Caki2 (cell line): ENCODE results near the gene CBFA2T2. TPM values are rescaled to one million over a fixed set of nuclear protein-coding genes. Genes with fewer than 3 reads are reported as not detected.
"Not testable (repeated sequence)": the region's sequence is repeated elsewhere in the genome, so short reads cannot be mapped to it uniquely, and the experiment has no call there.

ENCODE experiments used
- DNase-seq: peaks from one replicate; pipeline ENCODE4 v3.0.0-alpha.2; 2015; ENCODE audit warnings: low read depth
- in situ Hi-C: cut with HindIII; loops from 2 replicates; pipeline ENCODE4 v1.10.0; 2016; ENCODE audit warnings: low sequenced_read_pairs, low pct_unique_long_range_greater_than_20kb, mixed read lengths
- total RNA-seq: library from RNA; depleted of rRNA; stranded (reverse); fragments of >200 nt; shearing (Covaris generic); gene quantifications from 2 replicates; pipeline ENCODE4 v1.2.3, GENCODE V29; 2014; ENCODE audit warnings: low replicate concordance

CBFA2T2 gene
- total RNA-seq, 1 experiment from 2014 or later = 56.1 TPM

DNA sequence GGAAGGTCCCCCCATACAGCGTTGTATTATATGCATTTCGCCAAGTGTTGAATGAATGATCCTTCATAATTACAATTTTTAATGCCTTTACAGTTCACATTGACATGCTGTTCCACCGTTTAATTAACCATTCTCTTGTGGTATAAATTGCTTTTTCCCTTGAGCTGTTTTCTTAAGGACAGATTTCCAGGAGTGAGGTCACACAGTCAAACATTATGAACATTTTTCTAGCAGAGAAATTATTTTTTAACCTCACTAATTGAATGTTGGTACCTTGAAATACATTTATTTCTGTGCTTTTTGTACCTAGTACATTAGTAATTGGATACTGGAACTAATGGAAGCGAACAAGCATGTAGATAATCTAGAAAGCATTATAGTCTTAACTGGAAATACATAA is 95.5 kb downstream of the CBFA2T2 start:
- in situ Hi-C loops = no loop called here

DNA sequence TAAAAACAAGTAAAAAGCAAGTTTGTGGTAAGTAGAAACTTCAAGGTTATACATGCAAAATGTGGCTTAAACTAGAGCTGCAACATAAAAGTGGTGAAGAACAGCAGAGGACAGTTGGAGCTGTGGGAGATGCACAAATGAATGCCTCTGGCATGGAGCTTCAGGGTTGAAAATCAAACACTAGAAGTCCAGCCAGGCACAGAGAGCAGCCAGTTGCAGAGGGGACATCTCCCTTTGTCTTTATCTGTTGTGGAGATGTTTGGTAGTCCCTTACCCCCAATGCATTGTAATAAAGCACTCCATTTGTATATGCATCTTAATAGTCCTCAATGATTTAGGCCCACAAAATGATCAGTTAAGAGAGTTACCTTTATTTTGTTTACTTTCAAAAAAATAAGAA is 99.2 kb downstream of the CBFA2T2 start:
- in situ Hi-C loops = no loop called here
- DNase-seq = no peak

More for the DNA sequence above, 95.5 kb downstream of the CBFA2T2 start:
- DNase-seq = no peak

DNA sequence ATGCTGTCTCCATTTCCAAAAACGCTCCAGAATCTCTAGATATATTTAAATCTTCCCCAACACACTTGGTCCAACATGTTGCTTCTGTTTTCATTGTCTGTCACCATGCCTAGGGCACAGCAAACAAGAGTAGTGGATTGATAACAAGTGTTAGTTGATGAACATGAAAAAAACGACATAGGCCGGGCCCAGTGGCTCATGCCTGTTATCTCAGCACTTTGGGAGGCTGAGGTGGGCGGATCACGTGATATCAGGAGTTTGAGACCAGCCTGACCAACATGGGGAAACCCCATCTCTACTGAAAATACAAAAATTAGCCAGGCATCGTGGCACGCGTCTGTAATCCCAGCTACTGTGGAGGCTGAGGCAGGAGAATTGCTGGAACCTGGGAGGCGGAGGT is 102.0 kb downstream of the CBFA2T2 start:
- in situ Hi-C loops, DNase-seq: not testable (repeated sequence)

DNA sequence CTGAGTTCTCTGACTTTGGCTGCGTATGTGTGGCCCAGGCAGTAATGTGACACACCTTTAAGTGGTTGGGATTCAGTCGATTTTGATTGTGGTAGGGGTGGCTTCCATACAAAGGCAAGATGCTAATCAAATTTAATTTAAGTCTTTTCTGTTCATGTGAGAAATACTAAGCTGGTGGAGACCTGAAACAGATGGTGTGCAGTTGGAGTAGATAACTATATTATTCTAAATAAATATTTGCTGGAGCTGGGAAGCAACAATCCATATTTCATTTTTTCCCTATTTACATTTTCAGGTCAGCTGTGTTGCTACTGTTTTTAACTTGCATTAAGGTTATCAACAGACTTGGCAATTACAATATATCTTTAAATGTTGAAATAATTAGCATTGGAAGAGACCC is 104.8 kb downstream of the CBFA2T2 start:
- in situ Hi-C loops = no loop called here
- DNase-seq = no peak

DNA sequence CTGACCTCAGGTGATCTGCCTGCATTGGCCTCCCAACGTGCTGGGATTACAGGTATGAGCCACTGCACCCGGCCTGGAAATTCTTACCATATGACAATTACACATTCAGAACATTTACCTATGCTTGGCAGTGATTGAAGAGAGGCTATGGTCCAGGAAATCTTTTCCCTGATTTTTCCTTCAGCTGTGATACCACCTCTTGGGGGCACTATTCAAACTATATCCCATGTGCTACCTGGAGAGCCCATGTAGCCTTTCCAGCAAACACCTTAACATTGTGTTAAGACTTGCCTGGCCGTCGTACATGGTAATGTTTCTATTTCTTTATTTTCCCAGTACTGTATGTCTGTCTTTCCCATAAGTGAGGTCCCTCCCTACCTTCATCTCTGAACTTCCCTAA is 110.5 kb downstream of the CBFA2T2 start:
- no peak for DNase-seq
- in situ Hi-C loops = no loop called here

DNA sequence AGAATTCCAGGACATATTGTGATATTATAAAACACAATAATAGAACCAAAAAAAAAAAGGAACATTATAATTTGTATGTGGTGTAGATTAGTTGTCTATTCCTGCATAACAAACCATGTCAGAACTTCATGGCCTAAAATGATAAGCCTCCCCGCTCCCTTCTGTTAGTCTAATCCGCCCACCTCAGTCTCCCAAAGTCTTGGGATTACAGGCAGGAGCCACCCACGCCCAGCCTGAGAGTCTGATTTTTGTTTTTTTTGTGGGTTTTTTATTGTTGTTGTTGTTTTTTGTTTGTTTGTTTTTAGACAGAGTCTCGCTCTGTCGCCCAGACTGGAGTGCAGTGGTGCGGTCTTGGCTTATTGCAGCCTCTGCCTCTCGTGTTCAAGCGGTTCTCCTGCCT is 111.1 kb downstream of the CBFA2T2 start:
- no peak for DNase-seq
- in situ Hi-C loops = no loop called here

DNA sequence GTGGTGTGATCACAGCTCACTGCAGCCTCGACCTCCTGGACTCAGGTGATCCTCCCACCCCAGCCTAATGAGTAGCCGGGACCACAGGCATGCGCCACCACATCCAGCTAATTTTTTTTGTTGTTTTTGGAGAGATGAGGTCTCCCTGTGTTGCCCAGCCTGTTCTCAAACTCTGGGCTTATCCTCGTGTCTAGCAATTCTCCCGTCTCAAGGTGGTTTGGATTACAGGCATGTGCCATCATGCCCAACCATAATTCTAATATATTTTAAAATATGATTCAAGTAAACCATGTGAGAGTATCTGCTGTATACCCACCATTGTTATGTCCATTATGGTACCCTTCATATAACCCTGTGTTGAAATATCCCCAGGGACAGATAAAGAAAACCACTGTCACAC is 112.0 kb downstream of the CBFA2T2 start:
- in situ Hi-C loops = no loop called here
- DNase-seq = no peak

DNA sequence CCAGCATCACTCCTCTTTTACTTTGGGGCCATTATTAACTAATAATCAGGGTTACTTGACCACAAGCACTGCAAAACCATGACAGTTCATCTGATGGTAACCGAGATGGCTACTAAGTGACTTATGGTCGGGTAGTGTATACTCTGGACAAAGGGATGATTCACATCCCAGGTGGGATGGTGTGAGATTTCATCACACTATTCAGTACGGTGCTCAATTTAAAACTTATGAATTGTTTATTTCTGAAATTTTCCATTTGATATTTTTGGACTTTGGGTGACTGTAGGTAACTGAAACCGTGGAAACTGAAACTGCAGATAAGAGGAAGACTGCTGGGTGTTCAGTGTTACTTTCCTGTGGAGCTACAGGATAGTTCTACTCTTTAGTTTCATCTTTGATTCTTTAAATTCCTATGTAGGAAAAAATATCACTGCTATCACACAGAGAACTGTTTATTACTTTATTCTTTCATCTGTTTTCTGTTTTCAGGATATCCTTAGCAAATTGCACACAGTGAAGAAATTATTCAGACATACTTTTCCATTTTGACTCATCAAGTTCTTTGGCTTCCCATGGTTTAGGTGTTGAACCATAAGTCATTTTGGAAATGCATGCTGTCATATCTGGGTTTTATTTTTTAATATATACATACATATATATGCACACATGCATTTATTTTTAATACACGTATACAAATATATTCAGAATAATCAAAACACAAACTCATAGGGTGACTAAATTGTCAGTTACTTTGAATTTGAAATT is 113.1 kb downstream of the CBFA2T2 start:
- in situ Hi-C loops = no loop called here
- no peak for DNase-seq

DNA sequence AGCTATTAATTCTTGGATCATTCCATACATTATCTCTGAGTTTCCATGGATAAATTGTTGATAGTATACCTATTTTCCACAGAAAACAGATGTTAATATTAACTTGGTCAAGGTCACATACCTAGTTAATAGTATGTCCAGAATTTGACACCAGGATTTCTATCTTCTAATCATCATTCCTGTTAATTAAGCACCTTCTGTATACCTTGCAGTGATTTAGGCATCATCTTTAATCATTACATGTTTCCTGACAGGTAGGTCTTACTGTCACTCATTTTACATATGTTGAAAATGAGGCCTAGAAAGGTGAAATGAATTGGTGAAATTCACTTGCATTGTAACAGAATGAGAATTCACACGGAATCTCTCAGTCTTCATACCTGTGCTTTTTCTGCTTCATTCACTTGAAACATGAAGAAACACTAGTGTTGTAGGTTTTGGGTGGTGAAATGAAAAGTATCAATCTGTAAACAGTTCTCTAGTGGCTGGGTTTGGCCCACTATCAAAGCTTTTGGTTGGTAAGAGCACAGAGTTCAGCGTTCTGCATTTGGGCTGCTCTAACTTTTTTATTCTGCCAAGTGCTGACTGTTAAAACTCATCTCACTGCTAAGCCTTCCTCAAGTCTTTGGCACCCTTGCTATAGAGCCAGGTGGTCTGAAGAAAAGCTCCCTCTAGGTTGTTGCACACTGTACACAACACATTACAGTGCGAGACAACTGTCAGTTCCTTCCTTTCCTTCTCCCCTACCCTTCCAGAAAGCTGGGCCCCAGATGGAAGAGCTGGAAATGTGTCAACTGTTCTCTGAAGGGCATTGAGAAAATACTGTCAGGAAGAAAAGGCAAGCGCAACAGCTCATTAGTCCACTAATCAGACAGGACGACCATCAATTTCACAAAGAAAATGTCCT is 114.4 kb downstream of the CBFA2T2 start:
- in situ Hi-C loops = no loop called here

DNA sequence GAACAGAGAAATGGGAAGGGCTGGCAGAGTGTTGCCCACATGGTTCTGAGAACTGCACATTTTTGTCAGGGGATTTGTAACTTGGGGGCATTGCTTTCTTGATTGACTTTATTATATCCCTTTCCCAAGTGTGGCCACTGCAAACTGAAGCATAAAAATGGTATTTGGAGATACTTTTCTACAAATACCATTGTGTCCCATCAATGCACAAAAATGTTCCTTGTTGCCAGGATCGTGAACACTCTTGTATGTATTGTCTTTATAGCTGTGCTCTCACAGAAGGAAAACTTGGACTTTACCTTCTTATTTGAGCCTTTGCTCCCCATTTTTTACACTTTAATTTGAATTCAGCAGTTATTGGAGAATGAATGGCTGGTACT is 115.1 kb downstream of the CBFA2T2 start:
- in situ Hi-C loops = no loop called here

More for the DNA sequence above, 114.4 kb downstream of the CBFA2T2 start:
- no peak for DNase-seq

DNA sequence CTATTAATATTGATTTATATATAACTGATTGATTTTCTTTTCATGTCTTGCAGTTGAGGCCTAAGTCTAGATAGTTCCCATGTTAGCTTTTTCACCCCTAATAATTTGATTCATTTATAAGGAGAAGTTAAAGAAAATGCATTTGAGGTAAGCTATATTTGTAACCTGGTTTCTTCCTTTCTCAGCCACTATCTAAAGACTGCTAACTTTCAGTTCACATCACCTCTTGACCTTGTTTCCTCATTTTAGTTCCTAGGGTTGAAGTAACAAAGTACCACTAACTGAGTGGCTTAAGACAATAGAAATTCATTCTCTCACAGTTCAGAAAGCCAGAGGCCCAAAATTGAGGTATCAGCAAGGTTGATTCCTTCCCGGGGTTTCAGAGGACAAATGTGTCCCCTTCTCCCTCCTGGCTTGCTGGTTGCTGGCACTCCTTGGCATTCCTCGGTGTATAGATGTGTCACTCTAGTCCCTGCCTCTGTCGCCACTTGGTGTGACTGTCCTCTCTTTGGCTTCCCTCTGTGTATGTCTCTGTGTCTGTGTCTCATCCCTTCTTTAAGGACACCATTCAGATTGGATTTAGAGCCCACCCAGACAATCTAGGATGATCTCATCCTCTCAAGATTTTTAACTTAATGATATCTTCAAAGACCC is 116.3 kb downstream of the CBFA2T2 start:
- in situ Hi-C loops = no loop called here
- DNase-seq = no peak

More for the DNA sequence above, 115.1 kb downstream of the CBFA2T2 start:
- DNase-seq = no peak

DNA sequence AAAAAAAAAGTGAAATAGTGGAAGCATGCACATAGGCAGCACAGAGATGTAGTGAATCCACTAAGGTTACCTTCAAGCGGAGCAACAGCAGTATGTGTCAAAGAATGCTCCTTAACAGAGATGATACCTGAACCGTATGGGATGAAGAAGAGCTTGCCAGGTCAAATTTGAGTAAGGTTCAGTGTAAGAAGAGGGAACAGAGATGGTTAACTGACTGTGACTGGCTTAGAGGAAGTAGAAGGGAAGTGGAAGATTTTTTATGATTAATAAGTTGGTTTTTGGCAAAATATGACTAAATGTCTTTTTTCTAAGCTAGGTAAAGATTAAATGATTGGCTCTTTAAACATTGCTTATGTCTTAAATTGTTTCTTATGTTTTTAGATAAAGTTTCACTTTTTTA is 119.6 kb downstream of the CBFA2T2 start:
- DNase-seq = no peak
- in situ Hi-C loops = no loop called here

DNA sequence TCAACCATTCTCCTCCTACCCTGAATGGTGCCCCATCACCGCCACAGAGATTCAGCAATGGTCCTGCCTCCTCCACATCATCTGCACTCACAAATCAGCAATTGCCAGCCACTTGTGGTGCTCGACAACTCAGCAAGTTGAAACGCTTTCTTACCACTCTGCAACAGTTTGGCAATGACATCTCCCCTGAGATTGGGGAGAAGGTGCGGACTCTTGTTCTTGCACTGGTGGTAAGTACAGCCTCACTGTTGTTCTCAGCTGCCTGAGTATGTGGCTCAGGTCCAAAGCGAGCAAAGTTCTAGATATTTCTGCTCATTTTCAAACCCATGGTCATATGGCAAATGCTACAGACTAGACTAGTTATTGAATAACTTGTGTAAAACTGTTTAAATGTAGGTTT is 121.2 kb downstream of the CBFA2T2 start:
- in situ Hi-C loops = no loop called here
- DNase-seq = no peak

DNA sequence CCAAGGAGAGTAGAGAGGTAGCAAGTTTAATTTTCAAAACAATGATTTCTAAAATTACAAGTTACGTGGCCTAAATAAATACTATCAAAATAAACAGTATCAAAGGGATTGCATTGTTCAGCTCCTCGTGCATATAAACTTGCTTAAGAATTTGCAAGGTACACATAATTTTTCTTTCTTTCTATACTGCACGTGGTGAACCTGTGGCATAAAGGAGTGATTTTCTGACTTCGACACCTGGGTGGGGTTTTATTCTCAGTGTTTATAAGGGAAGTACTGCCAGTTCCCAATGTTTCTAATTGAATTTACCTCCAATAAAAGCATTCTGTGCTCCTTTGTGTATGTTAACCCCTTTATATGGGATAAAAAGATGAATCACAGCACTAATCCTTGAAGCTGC is 122.1 kb downstream of the CBFA2T2 start:
- in situ Hi-C loops = no loop called here
- DNase-seq = no peak

DNA sequence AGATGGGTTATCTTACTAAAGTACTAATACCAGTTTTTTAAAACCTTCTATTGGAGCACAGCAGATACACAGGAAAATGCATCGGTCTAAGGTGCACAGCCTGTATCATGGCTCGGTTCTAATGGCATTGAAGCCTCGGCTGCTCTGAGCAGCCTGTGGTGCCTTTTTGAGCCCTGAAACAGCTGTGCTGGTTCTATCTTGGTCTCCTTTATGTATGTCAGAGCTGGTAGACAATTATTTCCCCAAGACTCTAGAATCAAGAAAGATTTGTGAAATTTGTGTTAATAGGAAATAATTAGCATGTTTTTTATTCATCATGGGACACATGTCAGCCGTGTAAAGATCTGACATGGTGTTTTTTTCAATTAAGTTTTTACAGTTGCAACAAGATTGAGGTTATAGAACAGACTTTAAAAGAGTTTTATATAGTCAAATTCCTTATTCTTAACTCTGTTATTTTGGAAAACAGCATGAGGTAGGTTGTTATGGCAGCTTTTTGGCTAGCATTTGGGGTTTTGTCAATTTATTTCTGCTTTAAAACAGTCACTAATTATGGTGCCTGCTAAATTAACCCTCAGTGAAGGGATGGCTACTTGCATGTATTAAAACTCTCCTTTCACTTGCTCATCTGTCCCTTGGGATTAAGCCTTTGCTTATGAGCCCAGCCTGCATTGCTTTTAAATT is 132.0 kb downstream of the CBFA2T2 start:
- in situ Hi-C loops = no loop called here
- no peak for DNase-seq

DNA sequence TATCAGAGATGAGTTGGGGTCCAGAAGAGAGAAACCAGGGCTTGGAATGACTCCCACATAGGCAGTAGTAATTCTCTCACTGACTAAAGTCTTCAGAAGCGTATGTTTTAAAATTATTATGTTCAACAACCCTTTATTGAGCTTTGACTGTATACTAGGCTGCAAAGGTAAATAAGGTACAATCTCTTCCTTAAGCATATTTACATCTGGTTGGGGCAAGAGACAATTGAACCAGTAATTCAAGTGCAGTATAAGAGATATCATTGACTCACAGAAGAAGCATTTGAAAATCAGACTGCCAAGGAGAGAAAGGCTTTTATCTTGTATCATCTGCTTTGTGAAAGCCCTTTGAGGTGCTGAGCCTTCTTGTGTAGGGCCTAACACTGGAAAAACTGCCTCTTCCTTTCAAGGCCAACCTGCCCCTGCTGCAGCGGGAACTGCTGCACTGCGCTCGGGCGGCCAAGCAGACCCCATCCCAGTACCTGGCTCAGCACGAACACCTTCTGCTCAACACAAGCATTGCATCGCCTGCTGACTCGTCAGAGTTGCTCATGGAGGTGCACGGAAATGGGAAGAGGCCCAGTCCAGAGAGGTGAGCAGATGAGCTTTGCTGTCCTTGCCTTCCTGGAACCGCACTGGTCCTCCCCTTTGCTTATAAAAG is 132.9 kb downstream of the CBFA2T2 start:
- DNase-seq = no peak
- in situ Hi-C loops = no loop called here

DNA sequence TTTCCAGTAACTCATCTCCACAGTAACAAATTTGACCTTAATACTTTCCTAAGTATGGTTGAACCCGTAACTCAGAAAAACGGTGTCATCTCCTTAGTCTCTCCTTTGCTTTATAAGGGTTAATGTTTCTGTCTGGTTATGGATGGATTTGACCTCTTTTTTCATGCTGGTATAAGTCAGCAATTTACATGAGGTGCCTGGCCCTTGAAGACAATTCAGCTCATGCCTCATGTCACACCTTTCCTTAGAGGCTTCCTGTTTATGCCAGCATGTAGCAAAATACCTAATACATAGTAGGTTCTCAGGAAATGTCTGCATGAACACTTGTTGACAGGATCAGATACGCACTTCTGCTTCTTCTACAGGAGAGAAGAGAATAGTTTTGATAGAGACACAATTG is 134.5 kb downstream of the CBFA2T2 start:
- no peak for DNase-seq

DNA sequence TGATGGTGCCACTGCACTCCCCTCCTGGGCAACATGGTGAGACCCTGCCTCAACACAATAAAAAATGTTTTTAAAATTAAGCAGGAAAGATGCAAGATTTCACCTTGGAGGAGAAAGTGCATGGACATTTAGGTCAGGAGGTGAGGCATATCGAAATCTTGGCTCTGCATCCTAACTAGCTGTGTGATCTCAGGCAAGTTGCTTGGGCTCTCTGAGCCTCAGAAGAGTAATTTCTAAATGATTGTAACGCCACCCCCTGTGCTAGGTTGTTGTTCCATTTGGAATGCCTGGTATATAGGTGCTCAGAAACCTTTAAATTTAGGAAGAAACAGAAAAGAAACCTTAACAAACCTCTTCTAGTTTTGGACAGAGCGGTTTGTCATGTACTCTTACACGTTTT is 136.3 kb downstream of the CBFA2T2 start:
- in situ Hi-C loops = no loop called here

More for the DNA sequence above, 134.5 kb downstream of the CBFA2T2 start:
- in situ Hi-C loops = no loop called here

More for the DNA sequence above, 136.3 kb downstream of the CBFA2T2 start:
- no peak for DNase-seq
